Measurements from ENCODE around the gene RIC1.

- TF ChIP-seq CTCF (IDR thresholded peaks at IDR 0.05) (no peak), POLR2A (IDR thresholded peaks at IDR 0.05) (no peak)
Measured at GRCh38 chr9:5719100-5719926, 90.4 kb downstream of the RIC1 start.
